GM19452 (cell line): ENCODE measurements around the gene LIMK2.
"Not testable (repeated sequence)": the region's sequence is repeated elsewhere in the genome, so short reads cannot be mapped to it uniquely, and the experiment has no call there.

Source experiments
- ATAC-seq: cut with Tn5 transposase; IDR thresholded peaks from one replicate; pipeline ENCODE4 v1.9.1; 2021; ENCODE audit not compliant: unreplicated experiment

LIMK2 gene

DNA sequence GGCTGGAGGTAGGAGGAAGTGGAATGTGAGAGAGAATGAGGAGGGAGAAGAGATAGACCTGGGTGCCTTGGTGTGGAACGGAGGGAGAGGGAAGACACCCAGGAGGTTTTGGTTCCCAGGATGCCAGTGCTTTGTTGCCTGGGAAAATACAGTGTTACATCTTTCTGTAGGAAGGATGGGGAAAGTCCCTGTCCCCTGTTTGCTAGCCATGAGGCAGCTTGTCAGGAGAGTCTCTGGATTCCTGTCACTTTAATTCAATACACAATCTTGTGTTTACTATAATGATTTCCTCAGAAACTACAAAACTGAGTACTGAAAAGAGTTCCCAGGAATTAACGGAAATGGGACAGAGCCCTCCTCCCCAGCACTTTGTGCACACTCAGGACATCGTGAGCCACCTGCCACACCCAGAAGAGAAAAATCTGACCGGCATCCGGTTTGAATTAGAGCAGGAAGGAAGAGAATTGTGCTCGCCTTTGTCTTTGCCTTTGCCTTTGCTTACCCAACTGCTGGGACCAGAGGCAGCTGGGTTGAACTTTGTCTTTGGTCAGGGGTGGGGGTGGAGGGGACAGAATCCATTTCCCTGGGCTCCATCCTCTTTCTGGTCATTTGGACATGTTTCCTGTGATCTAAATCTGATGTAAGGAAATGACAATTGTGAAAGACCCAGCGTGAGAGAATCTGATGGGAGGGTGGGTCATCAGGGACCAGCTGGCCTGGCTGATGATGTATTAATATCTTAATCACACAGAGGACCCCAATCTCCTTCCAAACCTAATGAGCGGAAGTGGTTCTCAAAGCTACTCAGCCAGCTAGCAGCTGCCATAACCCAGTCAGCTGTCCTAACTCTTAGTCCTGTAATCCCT is 1.3 kb upstream of the LIMK2 start:
- ATAC-seq: no peak

DNA sequence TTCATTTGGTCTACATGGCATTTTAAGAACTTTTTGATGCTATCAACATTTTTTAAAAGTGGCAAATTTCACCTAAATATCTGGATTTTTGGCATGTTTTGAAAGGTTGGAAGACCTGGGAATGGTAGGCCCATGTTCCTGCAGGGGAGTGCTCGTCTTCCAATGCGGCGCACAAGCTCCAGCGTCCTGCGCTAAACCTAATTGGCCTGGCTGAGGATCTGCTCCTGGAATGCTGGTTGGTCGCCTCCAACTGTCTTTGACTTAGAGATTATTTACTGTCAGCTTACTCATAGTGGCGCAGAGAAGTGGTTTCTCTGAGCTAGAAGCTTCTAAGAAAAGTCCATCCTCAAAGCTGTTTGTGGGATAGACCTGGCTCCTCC is 626 bp upstream of the LIMK2 start:
- no peak for ATAC-seq

DNA sequence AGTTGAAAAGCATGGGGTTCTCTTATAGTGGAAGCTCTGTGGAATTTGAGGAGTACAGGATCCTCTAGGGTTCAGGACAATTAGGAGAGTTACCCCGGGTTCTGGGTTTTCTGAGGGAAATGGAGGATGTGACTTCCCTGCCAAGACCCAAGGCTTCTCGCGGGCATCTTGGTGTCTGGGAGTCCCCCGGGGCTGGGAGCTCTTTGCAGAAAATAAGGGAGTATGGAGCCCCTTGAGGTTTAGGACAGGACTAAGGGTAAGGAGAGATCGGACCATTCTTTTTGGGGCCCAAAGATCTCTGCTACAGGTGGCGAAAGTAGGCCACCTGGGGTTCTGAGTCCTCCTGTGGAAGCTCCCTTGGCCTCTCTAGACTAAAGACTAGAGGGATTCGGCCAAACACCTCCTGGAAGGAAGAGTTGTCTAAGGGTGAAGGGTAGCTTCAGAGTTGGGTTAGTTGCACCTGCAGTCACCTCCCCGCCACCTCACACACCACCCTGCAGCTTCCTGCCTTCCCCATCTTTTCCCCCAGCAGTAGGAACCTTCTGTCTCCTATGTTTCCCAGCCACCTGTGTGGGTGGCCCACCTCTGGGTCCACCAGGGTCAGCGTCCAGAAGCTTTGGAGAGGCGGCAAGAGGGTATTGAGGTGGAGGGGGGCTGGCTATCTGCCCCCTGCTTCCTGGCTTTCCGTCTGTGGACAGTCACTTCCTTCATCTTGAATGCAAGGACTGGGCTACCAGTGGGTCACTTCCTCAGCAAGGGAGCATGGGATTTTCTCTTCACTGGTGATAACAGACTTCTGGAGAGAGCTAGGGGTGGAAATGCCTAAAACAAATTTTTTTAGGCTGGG is 908 bp downstream of the LIMK2 start:
- no peak for ATAC-seq

DNA sequence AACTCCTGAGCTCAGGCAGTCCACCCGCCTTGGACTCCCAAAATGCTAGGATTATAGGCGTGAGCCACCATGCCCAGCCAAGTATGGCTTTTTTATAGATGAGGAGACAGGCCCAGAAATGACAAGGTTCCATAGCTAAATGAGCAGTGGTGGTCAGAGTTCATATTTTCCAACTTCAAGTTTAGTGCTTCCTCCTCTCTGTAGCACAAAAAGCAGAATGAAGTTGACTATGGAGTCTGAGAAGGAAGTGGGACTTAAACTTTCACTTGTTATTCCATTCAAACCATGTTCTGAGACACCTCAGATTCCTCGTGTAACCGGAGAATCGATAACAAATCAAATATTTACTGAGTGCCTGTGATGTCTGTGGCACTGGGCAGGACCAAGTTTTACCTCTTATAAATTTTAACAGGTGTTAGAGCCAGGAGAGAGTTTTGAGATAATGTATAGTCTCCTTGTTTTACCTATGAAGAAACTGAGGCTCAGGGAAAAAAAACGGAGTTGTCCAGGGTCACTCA is 3.0 kb downstream of the LIMK2 start:
- no peak for ATAC-seq

DNA sequence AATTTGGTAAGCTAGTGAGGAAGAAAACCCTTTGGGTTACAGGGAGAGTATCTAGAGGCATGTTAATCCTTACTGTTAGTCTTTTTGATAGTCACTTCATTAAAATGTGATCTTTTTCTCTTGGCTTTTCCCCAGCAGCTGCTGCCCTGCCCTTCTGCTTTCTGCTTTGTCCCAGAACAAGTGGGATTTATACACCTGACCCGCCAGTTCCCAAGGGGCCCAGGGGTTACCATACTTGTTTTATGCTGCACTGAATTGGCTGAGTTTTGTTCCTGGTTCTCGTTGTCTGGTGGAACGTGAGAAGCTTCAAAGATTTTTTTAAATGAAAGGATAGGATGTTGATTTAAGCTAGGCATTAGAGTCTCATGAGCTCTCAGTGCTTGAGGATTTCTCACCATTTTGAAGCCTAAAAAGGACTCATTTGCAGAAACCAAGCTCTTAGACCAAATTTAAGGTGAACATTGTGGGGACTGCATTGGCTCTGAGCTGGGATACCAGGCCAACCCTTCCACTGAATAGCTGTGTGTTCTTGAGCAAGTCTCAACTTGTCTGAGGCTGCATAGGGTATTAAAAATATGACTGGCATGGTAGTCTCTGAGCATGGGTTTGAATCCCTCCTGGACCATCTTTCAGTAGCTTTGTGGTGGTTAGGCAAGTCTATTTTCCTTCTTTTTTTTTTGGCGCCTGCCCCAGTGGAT is 6.6 kb downstream of the LIMK2 start:
- no peak for ATAC-seq

DNA sequence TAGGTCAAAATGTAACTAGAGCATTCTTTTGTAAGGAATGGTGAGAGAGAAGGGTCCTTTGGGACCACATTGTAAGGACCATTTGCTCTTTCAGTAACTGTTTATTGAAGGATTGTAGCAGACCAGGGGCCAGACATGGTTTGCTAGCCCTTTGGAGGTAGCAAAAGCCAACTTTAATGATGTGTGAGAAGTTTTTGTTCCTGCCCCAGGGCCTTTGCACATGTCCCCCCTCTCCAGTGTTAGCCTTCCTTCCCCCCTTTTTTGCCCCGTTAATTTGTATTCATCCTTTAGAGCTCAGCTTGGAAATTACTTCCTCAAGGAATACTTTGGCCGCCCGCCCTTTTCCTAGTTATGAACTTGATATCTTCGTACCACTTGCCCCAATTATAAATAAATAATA is 9.0 kb downstream of the LIMK2 start:
- no peak for ATAC-seq

DNA sequence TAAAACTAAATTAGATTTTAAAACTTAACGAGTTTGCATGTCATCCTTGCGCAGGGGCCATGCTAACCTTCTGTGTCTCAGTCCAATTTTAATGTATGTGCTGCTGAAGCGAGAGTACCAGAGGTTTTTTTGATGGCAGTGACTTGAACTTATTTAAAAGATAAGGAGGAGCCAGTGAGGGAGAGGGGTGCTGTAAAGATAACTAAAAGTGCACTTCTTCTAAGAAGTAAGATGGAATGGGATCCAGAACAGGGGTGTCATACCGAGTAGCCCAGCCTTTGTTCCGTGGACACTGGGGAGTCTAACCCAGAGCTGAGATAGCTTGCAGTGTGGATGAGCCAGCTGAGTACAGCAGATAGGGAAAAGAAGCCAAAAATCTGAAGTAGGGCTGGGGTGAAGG is 10.6 kb downstream of the LIMK2 start:
- ATAC-seq: no peak

DNA sequence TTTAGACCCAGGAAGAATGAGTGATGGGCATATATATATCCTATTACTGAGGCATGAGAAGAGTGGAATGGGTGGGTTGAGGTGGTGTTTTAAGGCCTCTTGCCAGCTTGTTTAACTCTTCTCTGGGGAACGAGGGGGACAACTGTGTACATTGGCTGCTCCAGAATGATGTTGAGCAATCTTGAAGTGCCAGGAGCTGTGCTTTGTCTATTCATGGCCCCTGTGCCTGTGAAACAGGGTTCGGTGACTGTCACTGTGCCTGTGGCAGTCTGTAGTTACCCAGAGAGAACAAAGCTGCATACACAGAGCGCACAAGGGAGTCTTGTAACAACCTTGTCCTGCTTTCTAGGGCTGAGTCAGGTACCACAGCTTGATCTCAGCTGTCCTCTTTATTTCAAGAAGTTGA is 11.7 kb downstream of the LIMK2 start:
- no peak for ATAC-seq

DNA sequence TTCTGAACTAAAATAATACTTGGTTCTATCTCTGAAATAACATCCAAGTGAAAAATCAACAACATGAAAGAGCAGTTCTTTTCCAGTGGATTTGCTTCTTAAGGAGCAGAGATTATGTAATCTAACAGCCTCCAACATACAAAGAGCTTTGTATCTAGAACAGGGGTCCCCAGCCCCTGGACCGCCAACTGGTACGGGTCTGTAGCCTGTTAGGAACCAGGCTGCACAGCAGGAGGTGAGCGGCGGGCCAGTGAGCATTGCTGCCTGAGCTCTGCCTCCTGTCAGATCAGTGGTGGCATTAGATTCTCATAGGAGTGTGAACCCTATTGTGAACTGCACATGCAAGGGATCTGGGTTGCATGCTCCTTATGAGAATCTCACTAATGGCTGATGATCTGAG is 12.6 kb downstream of the LIMK2 start:
- not testable (repeated sequence) for ATAC-seq

DNA sequence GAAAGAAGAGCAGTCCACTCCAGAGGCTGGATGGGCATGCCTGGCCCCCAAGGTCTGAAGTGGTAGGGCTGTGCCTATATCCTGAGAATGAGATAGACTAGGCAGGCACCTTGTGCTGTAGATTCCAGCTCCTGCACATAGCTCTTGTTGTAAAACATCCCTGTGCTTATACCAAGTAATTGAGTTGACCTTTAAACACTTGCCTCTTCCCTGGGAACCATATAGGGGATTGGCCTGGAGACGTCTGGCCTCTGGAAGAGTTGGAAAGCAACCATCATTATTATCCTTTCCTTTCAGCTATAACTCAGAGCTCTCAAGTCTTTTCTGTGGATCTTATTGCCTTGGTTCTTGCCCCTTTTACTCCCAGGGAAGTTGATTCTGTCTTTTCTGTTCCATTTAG is 15.1 kb downstream of the LIMK2 start:
- no peak for ATAC-seq

DNA sequence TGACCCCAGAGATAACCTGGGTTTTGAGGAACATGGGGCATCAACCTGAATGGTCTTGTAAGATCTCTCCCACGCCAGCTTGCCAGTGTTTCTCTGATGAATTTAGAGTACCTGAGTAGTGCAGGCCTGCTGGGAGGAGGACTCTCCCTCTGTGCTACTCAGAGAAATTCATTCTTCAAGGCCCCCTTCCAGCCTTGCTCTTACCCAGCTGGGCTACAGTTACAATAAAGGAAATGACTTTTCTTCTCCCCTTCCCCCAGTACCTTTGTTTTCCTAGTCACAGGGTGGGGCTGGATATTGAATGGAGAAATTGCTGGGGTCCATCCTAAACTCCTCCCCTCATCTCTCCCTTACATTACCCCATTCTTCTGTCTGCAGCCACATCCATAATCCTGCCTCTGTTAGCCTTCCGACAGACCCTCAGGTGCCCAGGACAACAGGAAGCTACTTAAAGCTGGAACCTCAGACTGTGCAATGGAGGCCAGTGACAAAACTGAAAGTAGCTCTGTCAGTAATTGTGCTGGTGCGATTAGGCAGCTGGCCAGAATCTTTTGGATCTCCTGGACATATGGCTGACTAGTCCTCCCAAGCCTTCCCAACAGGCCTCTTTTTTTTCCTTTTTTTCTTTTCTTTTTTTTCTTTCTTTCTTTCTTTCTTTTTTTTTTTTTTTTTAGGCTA is 17.4 kb downstream of the LIMK2 start:
- ATAC-seq: no peak

DNA sequence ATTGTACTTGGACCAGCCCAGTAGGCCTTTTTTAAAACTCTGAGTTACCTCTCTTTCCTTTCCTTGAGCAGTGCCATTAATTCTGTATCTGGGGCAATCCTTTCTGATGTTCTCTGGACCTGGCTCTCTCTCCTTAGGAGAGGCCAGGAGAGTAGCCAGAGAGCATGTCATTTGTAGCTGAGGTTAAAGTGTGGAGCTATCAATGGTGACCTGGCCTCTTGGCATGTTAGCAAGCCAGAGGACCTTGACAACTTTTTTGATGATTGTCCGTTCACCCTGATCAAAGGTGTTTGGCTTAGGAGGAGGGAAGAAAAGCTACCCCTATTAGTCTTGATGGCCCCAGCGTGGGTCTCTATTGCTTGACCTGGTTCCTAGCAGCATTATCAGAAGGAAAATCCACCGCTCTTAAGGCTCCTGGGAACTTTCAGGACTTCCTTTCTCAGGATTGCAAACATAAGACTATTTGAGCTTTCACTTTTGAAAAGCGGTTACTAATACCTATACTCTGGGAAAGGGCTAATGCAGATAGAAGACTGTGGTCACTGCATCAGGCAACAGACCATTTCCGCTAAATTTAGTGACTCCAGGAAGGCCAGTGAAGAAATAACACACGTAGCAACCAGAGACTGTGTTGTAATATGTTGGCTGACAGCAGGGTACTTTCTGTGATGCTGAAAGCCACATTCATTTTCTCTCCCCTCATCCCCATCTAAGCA is 18.2 kb downstream of the LIMK2 start:
- no peak for ATAC-seq

DNA sequence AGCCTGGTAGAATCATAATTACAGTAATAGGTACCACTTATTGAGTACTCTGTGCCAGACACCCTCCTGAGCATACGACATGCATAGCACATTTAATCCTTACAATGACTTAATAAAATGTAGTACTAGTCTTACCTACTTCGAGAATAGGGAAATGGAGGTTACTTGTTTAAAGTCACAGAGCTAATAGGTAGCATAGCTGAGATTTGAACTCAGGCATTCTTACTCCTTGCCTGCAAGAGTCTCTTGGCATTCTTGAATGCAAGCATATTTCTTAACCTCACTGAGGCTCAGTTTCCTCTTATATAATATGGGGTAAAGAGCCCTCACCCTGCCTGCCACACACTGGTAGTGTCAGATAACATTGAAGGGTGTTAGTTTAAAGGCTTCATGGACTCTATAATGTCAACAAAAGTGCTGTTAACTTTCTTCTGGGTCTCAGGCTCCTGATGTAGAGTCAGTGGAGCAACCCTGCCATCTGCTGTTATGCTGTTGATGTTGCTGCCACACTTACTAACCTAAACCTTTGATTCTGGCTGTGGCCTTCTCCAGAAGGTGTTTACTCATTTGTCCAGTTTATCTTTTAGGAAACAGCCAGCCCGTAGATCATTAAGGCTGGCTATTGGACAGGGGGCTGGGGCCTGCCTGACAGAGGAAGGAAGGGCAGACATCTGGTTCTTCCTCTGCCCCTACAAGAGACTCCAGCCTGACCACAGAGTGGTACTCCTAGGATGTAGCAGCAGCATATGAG is 18.9 kb downstream of the LIMK2 start:
- no peak for ATAC-seq

DNA sequence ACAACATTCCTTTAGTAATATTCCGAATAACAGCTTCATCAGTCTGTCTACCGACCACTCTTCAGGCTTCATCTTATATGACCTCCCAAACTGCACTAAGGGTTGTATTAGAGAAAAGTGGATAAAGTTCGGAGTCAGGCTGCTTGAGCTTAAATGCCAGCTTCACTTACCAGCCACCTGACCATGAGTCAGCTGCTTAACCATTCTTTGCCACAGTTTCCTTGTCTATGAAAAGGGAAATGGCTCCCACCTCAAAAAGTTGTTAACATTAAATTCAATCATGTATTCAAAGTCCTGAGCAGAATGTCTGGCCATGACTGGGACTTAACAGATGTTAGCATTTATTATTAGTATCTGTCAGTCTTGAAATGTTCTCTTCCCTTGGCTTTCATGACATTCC is 20.9 kb downstream of the LIMK2 start:
- no peak for ATAC-seq

DNA sequence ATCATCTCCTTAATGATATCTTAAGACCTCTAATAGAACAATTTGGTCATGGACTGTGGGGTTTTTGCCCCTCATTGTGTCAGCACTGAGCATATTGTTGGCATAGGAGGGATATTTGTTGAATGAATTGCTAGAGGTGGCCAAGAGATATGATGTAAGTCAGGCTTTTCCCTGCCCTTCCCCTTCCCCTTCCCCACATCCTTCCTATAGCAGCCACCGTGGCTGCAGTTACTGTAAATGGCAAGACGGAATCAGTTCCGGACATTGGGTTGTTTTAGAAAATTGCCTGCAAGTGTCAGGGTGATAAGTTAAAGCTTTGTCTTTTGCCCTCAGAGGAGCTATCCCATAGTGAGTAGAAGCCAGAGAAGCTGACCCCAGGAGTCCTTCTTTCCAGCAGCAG is 23.0 kb downstream of the LIMK2 start:
- ATAC-seq: no peak

DNA sequence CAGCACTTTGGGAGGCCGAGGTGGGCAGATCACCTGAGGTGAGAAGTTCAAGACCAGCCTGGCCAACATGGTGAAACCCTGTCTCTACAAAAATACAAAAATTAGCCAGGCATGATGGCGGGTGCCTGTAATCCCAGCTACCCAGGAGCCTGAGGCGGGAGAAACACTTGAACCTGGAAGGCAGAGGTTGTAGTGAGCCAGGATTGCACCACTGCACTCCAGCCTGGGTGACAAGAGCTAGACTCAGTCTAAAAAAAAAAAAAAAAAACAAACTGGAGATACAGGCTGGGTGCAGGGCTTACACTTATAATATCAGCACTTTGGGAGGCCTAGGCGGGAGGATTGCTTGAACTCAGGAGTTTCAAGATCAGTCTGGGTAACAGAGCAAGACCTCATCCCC is 23.9 kb downstream of the LIMK2 start:
- ATAC-seq: not testable (repeated sequence)

DNA sequence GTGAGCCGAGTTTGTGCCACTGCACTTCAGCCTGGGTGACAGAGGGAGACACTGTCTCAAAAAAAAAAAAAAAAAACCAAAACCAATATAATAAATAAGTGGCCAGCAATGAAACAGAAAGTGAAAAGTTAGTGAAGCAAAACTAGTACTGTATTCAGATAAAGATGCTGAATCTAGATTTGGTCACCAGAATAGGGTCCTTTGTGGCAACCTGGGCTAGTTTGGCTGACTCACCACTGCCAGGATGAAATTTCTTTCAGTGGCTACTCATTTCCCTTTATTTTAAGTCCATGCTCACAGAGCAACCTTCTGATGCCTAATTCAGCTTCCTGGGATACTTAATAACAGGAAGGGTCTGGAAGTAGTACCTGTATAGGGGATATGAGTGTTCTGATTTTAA is 26.0 kb downstream of the LIMK2 start:
- ATAC-seq: no peak

DNA sequence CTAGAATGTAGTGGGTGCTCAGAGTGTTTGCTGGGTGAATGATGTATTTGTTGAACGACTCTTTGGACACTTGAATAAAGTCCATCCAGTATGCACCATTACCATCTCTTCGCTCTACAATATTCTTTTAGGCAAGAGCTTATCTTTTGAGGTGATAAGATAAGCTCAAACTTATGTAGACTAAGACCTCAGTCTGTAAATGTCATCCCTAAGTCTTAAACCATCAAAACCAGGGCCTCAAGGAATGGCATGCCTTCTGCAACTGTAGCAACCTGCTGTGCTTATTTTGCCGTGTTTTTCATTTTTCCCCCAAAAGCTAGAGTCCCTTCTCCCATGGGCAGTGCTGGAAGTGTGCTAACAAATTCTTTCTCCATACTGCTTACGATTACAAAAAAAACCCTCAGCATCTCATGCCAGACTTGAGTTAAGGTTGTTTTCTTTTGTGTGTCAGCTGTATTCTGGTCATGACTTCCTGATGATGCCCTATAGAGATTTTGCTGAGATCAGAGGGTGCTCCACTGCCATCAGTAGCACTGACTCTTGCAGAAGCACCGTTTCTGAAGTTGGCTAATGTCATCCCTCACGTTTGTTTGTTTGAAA is 27.8 kb downstream of the LIMK2 start:
- ATAC-seq: no peak

DNA sequence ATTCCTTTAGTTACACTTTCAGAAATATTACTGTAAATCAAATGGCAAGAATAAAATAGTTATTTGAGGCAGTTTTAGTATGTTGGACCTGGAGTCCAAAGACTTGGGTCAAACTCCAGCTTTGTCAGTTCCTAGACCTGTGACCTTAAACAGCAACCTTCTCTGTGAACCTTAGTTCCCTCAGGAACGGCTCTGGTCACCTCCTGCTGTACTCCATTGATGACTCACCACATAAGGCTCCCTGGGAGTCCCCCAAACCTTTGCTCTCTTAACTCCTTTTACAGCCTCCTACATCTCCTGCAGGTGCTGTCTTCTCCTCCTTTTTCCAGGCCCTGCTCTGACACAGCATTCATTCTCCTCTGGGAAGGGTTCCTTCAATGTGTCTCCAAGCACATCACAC is 29.1 kb downstream of the LIMK2 start:
- ATAC-seq: no peak
